SK-N-SH (cell line): ENCODE results near the gene INPP5K. TPM values are rescaled to one million over a fixed set of nuclear protein-coding genes. Genes with fewer than 3 reads are reported as not detected.

Source experiments
- CTCF ChIA-PET: fragments of 300-600, 350-600 bp; formaldehyde crosslinking; extraction: SDS; loops from one replicate; lab custom pipeline; 2021; lab: Yijun Ruan, JAX
- POLR2A ChIA-PET: fragments of 350-600 bp; sonication (Branson Sonifier 250); formaldehyde crosslinking; extraction: SDS; loops from one replicate; lab custom pipeline; 2020; ENCODE audit warnings: antibody characterized with exemption, inconsistent platforms; lab: Yijun Ruan, JAX
- DNase-seq: peaks from one replicate; pipeline ENCODE4 v3.0.0; 2012
- H2AFZ ChIP-seq: fragments of 200-600 bp; sonication (generic); 2 replicates; pipeline ENCODE4 v1.8.1; 2016; ENCODE audit warnings: antibody characterized with exemption, mild to moderate bottlenecking, low read depth
- H3F3A ChIP-seq: fragments of 200-600 bp; sonication (generic); replicated peaks from 2 replicates; pipeline ENCODE3; 2016; ENCODE audit warnings: antibody characterized with exemption, mild to moderate bottlenecking; ENCODE audit not compliant: insufficient read depth
- H3K27ac ChIP-seq, 2 experiments: fragments of 200-500 bp in 1 of 2; fragments of 200-600 bp in 1 of 2; sonication (Bioruptor generic) in 1 of 2; sonication (generic), shearing (Covaris generic) in 1 of 2; 2 replicates each; pipeline versions ENCODE4 v1.5.1 to v1.6.1; 2014 to 2016; ENCODE audit warnings: low read depth in 2 of 2, inconsistent platforms in 1 of 2, low read length in 1 of 2, mild to moderate bottlenecking in 1 of 2, mixed read lengths in 1 of 2
- H3K27me3 ChIP-seq: fragments of 200-600 bp; sonication (generic), shearing (Covaris generic); 2 replicates; pipeline ENCODE4 v1.6.1; 2016; ENCODE audit warnings: mixed run types; ENCODE audit not compliant: insufficient read depth
- H3K36me3 ChIP-seq, 2 experiments: fragments of 200-500 bp in 1 of 2; fragments of 200-600 bp in 1 of 2; sonication (Bioruptor generic) in 1 of 2; sonication (generic) in 1 of 2; replicated peaks in 1 of 2; 2 replicates each; pipeline versions ENCODE3 to v1.5.1; 2014 to 2016; ENCODE audit warnings: low read length in 1 of 2, mild to moderate bottlenecking in 1 of 2; ENCODE audit not compliant: insufficient read depth in 2 of 2, control insufficient read depth in 1 of 2
- H3K4me1 ChIP-seq, 2 experiments: fragments of 200-500 bp in 1 of 2; fragments of 200-600 bp in 1 of 2; sonication (Bioruptor generic) in 1 of 2; sonication (generic), shearing (Covaris generic) in 1 of 2; 2 replicates each; pipeline versions ENCODE4 v1.5.1 to v1.6.1; 2014 to 2016; ENCODE audit warnings: low read depth in 1 of 2, low read length in 1 of 2, mixed run types in 1 of 2; ENCODE audit not compliant: insufficient read depth in 2 of 2, control insufficient read depth in 1 of 2
- H3K4me2 ChIP-seq: fragments of 200-600 bp; sonication (generic), shearing (Covaris generic); 2 replicates; pipeline ENCODE4 v1.6.1; 2017; ENCODE audit warnings: mixed run types
- H3K4me3 ChIP-seq, 2 experiments: fragments of 200-500 bp in 1 of 2; fragments of 200-600 bp in 1 of 2; sonication (Bioruptor generic) in 1 of 2; sonication (generic), shearing (Covaris generic) in 1 of 2; 2 replicates each; pipeline versions ENCODE4 v1.5.1 to v1.8.1; 2014 to 2016; ENCODE audit warnings: low read depth in 2 of 2, inconsistent platforms in 1 of 2, low read length in 1 of 2, mild to moderate bottlenecking in 1 of 2, mixed read lengths in 1 of 2, moderate library complexity in 1 of 2
- H3K79me2 ChIP-seq: fragments of 200-600 bp; sonication (generic); 2 replicates; pipeline ENCODE4 v1.8.1; 2017; ENCODE audit warnings: mild to moderate bottlenecking; ENCODE audit not compliant: insufficient read depth
- H3K9ac ChIP-seq: fragments of 200-600 bp; sonication (generic); 2 replicates; pipeline ENCODE4 v1.6.1; 2017; ENCODE audit warnings: mixed run types
- H3K9me2 ChIP-seq: fragments of 200-600 bp; sonication (generic); 2 replicates; pipeline ENCODE4 v1.6.1; 2017; ENCODE audit warnings: mixed run types
- H3K9me3 ChIP-seq: fragments of 200-600 bp; sonication (generic); 2 replicates; pipeline ENCODE4 v1.6.1; 2017; ENCODE audit warnings: mixed run types, mild to moderate bottlenecking, moderate library complexity
- H4K20me1 ChIP-seq: fragments of 200-600 bp; sonication (generic); 2 replicates; pipeline ENCODE4 v1.6.1; 2017; ENCODE audit warnings: mild to moderate bottlenecking, mixed run types; ENCODE audit not compliant: insufficient read depth
- CHD2 ChIP-seq: fragments of 150-350 bp; IDR thresholded peaks from 2 replicates; pipeline ENCODE4 v1.6.1; 2018; ENCODE audit warnings: low read length; ENCODE audit not compliant: partially characterized antibody
- CTCF ChIP-seq: fragments of 200-600 bp; sonication (generic); IDR thresholded peaks from 2 replicates; pipeline ENCODE4 v1.6.1; 2017; ENCODE audit warnings: antibody characterized with exemption, mild to moderate bottlenecking, moderate library complexity
- ELF1 ChIP-seq: IDR thresholded peaks from 2 replicates; pipeline ENCODE4 v1.4.0; 2012
- FOSL2 ChIP-seq: IDR thresholded peaks from 2 replicates; pipeline ENCODE4 v1.4.0; 2012; ENCODE audit warnings: low read depth, mild to moderate bottlenecking, moderate library complexity, borderline replicate concordance
- IRF3 ChIP-seq: fragments of 150-350 bp; IDR thresholded peaks from 2 replicates; pipeline ENCODE4 v1.6.1; 2016; ENCODE audit warnings: mild to moderate bottlenecking, low read depth, low read length
- WGBS: methylation state at CpG from one replicate; pipeline ENCODE4 v1.1.6; 2017; ENCODE audit warnings: low lambda C conversion rate; 5-methylcytosine and 5-hydroxymethylcytosine counted together
- polyA plus RNA-seq, 3 experiments: library from polyadenylated mRNA; depleted of rRNA; stranded (reverse); fragments of >200 nt; gene quantifications; 2 replicates each; pipeline ENCODE4 v1.2.3, GENCODE V29; 2012
- TF ChIP-seq, protein P1 (sequence below): IDR thresholded peaks from 2 replicates; pipeline ENCODE4; 2012

INPP5K gene
- polyA plus RNA-seq, 1 of the 3 experiments (the other 2 are of a cell fraction), result 26.2 TPM

DNA sequence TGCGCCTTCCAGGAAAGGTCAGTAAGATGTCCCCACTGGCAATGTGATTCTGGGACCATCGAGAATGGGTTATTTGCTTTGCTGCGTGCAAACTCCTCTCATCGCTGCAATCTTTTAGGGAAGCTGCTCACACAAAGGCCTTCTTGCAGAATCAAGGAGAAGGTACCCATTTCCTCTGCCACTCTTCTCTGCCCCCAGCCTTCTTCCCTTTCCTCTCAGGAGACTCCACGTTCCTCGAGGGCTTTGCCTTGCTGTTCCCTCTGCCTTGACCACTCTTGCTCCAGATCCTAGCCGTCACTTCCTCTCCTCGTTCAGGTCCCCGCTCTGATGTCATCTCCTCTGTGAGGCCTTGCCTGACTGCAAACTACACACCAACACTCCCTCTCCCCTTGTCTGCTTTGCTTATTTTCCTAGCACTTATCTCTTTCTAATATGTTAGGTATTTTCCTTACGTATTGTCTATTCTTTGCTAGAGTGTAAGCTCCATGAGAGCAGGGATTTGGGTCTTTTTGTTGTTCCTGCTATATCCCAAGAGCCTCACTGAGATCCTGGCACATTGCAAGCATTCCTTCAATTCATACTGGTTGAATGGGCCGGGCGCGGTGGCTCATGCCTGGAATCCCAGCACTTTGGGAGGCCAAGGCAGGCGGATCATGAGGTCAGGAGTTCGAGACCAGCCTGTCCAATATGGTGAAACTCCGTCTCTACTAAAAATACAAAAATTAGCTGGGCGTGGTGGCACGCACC, 55.0 kb downstream of the INPP5K start:
- H3K9me2 ChIP-seq, result no peaks in the 10 kb centered on the region
- POLR2A ChIA-PET, result no interaction called here
- peaks cover 18% of the 10 kb centered on the region for H3F3A ChIP-seq
- no peak overlapping the region for H3K4me3 ChIP-seq
- no peak overlapping the region for H2AFZ ChIP-seq
- H3K36me3 ChIP-seq, result no peaks in the 10 kb centered on the region
- H3K9ac ChIP-seq, result no peak overlapping the region
- TF ChIP-seq ELF1 (no peak), CHD2 (no peak), IRF3 (no peak), CTCF (no peak)
- TF ChIP-seq, all 33 proteins: peak for 0
- no peaks in the 10 kb centered on the region for H4K20me1 ChIP-seq
- 95% methylated on average over 18 of the region's 18 CpGs for WGBS
- no peak overlapping the region for H3K27ac ChIP-seq
- H3K27me3 ChIP-seq, result no peaks in the 10 kb centered on the region
- no peaks in the 10 kb centered on the region for H3K79me2 ChIP-seq
- CTCF ChIA-PET, result interaction anchor here (1.0 kb wide), 2 partner anchors 96 to 202 kb away, joined by 3 read pairs; no protein-coding TSS in a partner anchor
- peaks cover 3 to 5% of the 10 kb centered on the region in 2 experiments; a peak in 2 of 4 replicates for H3K4me1 ChIP-seq
- DNase-seq, result no peak
- H3K9me3 ChIP-seq, result no peaks in the 10 kb centered on the region
- H3K4me2 ChIP-seq, result no peak overlapping the region

DNA sequence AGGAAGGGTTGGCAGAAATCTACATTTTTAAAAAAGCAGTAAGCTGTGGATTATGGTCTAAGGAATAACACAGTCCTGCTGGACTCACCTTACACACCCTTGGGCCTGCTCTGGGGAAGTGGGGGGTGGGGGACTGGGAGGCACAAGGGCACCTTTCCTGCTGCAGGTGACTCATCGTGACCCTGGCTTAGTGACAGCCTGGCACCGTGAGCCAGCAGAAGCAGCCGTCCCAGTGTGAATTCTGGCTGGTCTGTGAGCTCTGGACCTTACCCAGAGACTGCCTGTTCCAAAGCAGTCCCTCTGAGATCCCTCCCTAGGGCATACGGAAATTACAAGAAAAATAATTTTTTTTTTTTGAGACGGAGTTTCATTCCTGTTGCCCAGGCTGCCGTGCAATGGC, 56.2 kb downstream of the INPP5K start:
- no peak for DNase-seq
- Histone ChIP-seq H3K9me3 (no peaks in the 10 kb centered on the region), H2AFZ (no peak overlapping the region), H3K4me2 (no peak overlapping the region), H3K4me1 (peaks cover 3 to 5% of the 10 kb centered on the region in 2 experiments; a peak in 2 of 4 replicates), H3K4me3 (no peak overlapping the region), H3K79me2 (peaks cover 8% of the 10 kb centered on the region), H3K9ac (no peak overlapping the region), H3K9me2 (no peaks in the 10 kb centered on the region), H3F3A (peaks cover 19% of the 10 kb centered on the region), H3K27me3 (no peaks in the 10 kb centered on the region), H4K20me1 (peaks cover 5% of the 10 kb centered on the region; the same call in 1 of the 2 replicates), H3K36me3 (no peaks in the 10 kb centered on the region), H3K27ac (0 out of 4 replicates have a peak overlapping the region, but pooled peaks of 1 of the 2 experiments have one; percentile 11)
- WGBS, result 37% methylated on average over 4 of the region's 6 CpGs
- ChIA-PET CTCF (interaction anchor here (0.8 to 1.0 kb wide), 2 partner anchors 128 to 201 kb away, joined by 3 to 4 read pairs; no protein-coding TSS in a partner anchor), POLR2A (interaction anchor here (0.7 to 2.0 kb wide), 3 partner anchors 12 to 114 kb away, joined by 3 to 6 read pairs (median 5); no protein-coding TSS in a partner anchor)
- TF ChIP-seq, protein P1, sequence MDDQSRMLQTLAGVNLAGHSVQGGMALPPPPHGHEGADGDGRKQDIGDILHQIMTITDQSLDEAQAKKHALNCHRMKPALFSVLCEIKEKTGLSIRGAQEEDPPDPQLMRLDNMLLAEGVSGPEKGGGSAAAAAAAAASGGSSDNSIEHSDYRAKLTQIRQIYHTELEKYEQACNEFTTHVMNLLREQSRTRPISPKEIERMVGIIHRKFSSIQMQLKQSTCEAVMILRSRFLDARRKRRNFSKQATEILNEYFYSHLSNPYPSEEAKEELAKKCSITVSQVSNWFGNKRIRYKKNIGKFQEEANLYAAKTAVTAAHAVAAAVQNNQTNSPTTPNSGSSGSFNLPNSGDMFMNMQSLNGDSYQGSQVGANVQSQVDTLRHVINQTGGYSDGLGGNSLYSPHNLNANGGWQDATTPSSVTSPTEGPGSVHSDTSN, result no peak
- peak; percentile 41; the same call in 1 of the 2 replicates for TF ChIP-seq FOSL2
